Astrocyte (in vitro differentiated cells and primary cell): ENCODE data around the gene ZNF425. TPM values are rescaled to one million over a fixed set of nuclear protein-coding genes. Genes with fewer than 3 reads are reported as not detected.

Source experiments
- DNase-seq: peaks from one replicate; pipeline ENCODE4 v3.0.0-alpha.2; 2010; ENCODE audit warnings: low read depth
- FAIRE-seq: peaks from 2 replicates; lab custom pipeline; 2011; peaks lifted over from hg19 to GRCh38; lab: Jason Lieb, UNC
- H2AFZ ChIP-seq: 2 replicates; pipeline ENCODE4 v1.6.0; 2012; ENCODE audit warnings: low read depth, low read length, inconsistent platforms
- H3K27ac ChIP-seq: 2 replicates; pipeline ENCODE4 v1.5.1; 2011; ENCODE audit warnings: low read depth, low read length, inconsistent platforms
- H3K27me3 ChIP-seq: 2 replicates; pipeline ENCODE4 v1.6.0; 2011; ENCODE audit warnings: low read length, inconsistent platforms; ENCODE audit not compliant: insufficient read depth
- H3K36me3 ChIP-seq: 2 replicates; pipeline ENCODE4 v1.5.1; 2011; ENCODE audit warnings: low read length, inconsistent platforms; ENCODE audit not compliant: insufficient read depth
- H3K4me1 ChIP-seq: 2 replicates; pipeline ENCODE4 v1.5.1; 2011; ENCODE audit warnings: low read length, inconsistent platforms; ENCODE audit not compliant: insufficient read depth
- H3K4me2 ChIP-seq: 2 replicates; pipeline ENCODE4 v1.6.0; 2012; ENCODE audit warnings: low read length, inconsistent platforms
- H3K4me3 ChIP-seq: 2 replicates; pipeline ENCODE4 v1.5.1; 2011; ENCODE audit warnings: low read depth, mild to moderate bottlenecking, low read length, inconsistent platforms; ENCODE audit not compliant: insufficient read depth
- H3K79me2 ChIP-seq: 2 replicates; pipeline ENCODE4 v1.6.0; 2012; ENCODE audit warnings: mild to moderate bottlenecking, low read length, inconsistent platforms; ENCODE audit not compliant: insufficient read depth
- H3K9ac ChIP-seq: 2 replicates; pipeline ENCODE4 v1.6.0; 2012; ENCODE audit warnings: mild to moderate bottlenecking, low read length, inconsistent platforms
- H3K9me3 ChIP-seq: 2 replicates; pipeline ENCODE4 v1.5.1; 2012; ENCODE audit warnings: low read depth, mild to moderate bottlenecking, low read length, inconsistent platforms; ENCODE audit not compliant: insufficient read depth
- H4K20me1 ChIP-seq: 2 replicates; pipeline ENCODE4 v1.6.0; 2012; ENCODE audit warnings: low read length, inconsistent platforms; ENCODE audit not compliant: insufficient read depth
- H3K27ac Mint-ChIP-seq: one replicate; pipeline ENCODE4 v1.8.0; 2021; ENCODE audit warnings: mild to moderate bottlenecking, mixed read lengths; ENCODE audit not compliant: unreplicated experiment
- H3K27me3 Mint-ChIP-seq: one replicate; pipeline ENCODE4 v1.8.0; 2021; ENCODE audit warnings: low read depth, mixed read lengths; ENCODE audit not compliant: unreplicated experiment
- H3K36me3 Mint-ChIP-seq: one replicate; pipeline ENCODE4 v1.8.0; 2021; ENCODE audit warnings: low read depth, mixed read lengths; ENCODE audit not compliant: unreplicated experiment
- H3K4me1 Mint-ChIP-seq: one replicate; pipeline ENCODE4 v1.8.0; 2021; ENCODE audit warnings: low read depth, mixed read lengths; ENCODE audit not compliant: unreplicated experiment
- H3K4me3 Mint-ChIP-seq: one replicate; pipeline ENCODE4 v1.8.0; 2021; ENCODE audit warnings: mild to moderate bottlenecking, moderate library complexity, mixed read lengths; ENCODE audit not compliant: unreplicated experiment
- H3K9me3 Mint-ChIP-seq: one replicate; pipeline ENCODE4 v1.8.0; 2021; ENCODE audit warnings: mild to moderate bottlenecking, mixed read lengths; ENCODE audit not compliant: unreplicated experiment
- EZH2 ChIP-seq: IDR thresholded peaks from 2 replicates; pipeline ENCODE4 v1.6.1; 2012; ENCODE audit warnings: mild to moderate bottlenecking, low read length, inconsistent platforms; ENCODE audit not compliant: insufficient read depth
- total RNA-seq: library from RNA; stranded (reverse); gene quantifications from 2 replicates; pipeline ENCODE4 v1.2.1, GENCODE V29; 2021
- TF ChIP-seq, protein P1 (sequence below): IDR thresholded peaks from 2 replicates; pipeline ENCODE4 v1.5.1; 2011; ENCODE audit warnings: low read depth, mild to moderate bottlenecking, inconsistent platforms, low read length, moderate library complexity; ENCODE audit not compliant: insufficient read depth

Gene ZNF425
- total RNA-seq, 1 donor from 2014 or later, result 5.9 TPM

DNA sequence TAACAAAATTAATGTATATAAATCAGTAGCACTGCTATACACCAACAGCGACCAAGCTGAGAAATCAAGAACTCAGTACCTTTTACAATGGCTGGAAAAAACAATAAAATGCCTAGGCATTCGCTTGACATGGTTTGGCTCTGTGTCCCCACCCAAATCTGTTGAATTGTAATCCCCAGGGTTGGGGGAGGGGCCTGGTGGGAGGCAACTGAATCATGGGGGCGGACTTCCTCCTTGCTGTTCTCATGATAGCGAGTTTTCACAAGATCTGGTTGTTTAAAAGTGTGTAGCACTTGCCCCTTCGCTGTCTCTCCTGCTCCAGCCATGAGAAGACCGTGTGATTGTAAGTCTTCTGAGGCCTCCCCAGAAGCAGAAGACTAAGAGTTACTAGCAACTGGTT lies 44.2 kb downstream of the ZNF425 start:
- Mint-ChIP-seq H3K4me3 (no peak overlapping the region), H3K36me3 (peaks cover 17% of the 10 kb centered on the region), H3K27me3 (no peaks in the 10 kb centered on the region), H3K4me1 (peaks cover 2% of the 10 kb centered on the region), H3K9me3 (peaks cover 3% of the 10 kb centered on the region), H3K27ac (no peak overlapping the region)
- H3K27ac ChIP-seq, result no peak overlapping the region
- FAIRE-seq (no peak), DNase-seq (no peak)
- no peak overlapping the region for H3K4me2 ChIP-seq
- no peaks in the 10 kb centered on the region for H3K9me3 ChIP-seq
- no peaks in the 10 kb centered on the region for H3K36me3 ChIP-seq
- no peak for TF ChIP-seq EZH2
- TF ChIP-seq, protein P1, sequence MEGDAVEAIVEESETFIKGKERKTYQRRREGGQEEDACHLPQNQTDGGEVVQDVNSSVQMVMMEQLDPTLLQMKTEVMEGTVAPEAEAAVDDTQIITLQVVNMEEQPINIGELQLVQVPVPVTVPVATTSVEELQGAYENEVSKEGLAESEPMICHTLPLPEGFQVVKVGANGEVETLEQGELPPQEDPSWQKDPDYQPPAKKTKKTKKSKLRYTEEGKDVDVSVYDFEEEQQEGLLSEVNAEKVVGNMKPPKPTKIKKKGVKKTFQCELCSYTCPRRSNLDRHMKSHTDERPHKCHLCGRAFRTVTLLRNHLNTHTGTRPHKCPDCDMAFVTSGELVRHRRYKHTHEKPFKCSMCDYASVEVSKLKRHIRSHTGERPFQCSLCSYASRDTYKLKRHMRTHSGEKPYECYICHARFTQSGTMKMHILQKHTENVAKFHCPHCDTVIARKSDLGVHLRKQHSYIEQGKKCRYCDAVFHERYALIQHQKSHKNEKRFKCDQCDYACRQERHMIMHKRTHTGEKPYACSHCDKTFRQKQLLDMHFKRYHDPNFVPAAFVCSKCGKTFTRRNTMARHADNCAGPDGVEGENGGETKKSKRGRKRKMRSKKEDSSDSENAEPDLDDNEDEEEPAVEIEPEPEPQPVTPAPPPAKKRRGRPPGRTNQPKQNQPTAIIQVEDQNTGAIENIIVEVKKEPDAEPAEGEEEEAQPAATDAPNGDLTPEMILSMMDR, result no peak
- H3K27me3 ChIP-seq, result no peaks in the 10 kb centered on the region
- no peak overlapping the region for H3K4me3 ChIP-seq
- H4K20me1 ChIP-seq, result peaks cover 3% of the 10 kb centered on the region
- H2AFZ ChIP-seq, result no peak overlapping the region
- no peak overlapping the region for H3K9ac ChIP-seq
- peaks cover 21% of the 10 kb centered on the region for H3K79me2 ChIP-seq
- H3K4me1 ChIP-seq, result no peaks in the 10 kb centered on the region

DNA sequence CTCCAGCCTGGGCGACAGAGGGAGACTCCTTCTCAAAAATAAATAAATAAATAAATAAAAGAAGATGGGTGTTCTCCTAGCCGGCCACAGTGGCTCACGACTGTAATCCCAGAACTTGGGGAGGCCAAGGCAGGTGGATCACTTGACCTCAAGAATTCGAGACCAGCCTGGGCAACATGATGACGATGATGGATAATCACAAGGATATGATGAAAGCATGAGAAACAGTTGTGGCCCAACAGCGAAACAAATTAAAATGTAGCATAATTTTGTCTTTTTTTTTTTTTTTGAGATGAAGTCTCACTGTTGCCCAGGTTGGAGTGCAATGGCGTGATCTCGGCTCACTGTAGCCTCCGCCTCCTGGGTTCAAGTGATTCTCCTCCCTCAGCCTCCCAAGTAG lies 48.5 kb downstream of the ZNF425 start:
- H3K27me3 Mint-ChIP-seq, result no peaks in the 10 kb centered on the region
- H3K36me3 Mint-ChIP-seq, result peaks cover 17% of the 10 kb centered on the region
- FAIRE-seq (no peak), DNase-seq (no peak)
- H3K79me2 ChIP-seq, result peaks cover 8% of the 10 kb centered on the region
- H3K36me3 ChIP-seq, result peaks cover 6% of the 10 kb centered on the region
- no peak overlapping the region for H3K4me3 Mint-ChIP-seq
- peaks cover 2% of the 10 kb centered on the region for H3K4me1 Mint-ChIP-seq
- TF ChIP-seq, protein P1, result no peak
- no peak for TF ChIP-seq EZH2
- H3K9me3 ChIP-seq, result no peaks in the 10 kb centered on the region
- no peaks in the 10 kb centered on the region for H3K27me3 ChIP-seq
- H3K4me1 ChIP-seq, result no peaks in the 10 kb centered on the region
- H3K4me2 ChIP-seq, result no peak overlapping the region
- H3K27ac ChIP-seq, result no peak overlapping the region
- H3K9me3 Mint-ChIP-seq, result no peaks in the 10 kb centered on the region
- H3K4me3 ChIP-seq, result no peak overlapping the region
- no peak overlapping the region for H3K27ac Mint-ChIP-seq
- H3K9ac ChIP-seq, result no peak overlapping the region
- H2AFZ ChIP-seq, result no peak overlapping the region
- H4K20me1 ChIP-seq, result no peaks in the 10 kb centered on the region

DNA sequence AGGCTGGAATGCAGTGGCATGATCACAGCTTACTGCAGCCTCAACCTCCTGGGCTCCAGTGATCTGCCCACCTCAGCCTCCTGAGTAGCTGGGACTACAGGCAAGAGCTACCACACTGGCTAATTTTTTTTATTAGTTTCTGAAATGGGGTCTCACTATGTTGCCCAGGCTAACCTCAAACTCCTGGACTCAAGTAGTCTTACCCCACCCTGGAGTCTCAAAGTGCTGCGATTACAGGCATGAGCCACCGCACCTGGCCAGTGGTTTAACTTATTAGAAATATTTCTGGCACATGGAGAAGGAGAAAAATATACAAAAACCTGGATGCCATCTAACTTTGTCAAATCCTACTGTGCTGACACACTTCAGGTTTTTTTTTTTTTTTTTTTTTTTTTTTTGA lies 50.8 kb downstream of the ZNF425 start:
- Histone ChIP-seq H3K4me3 (no peak overlapping the region), H4K20me1 (no peaks in the 10 kb centered on the region), H3K4me2 (no peak overlapping the region), H3K9ac (no peak overlapping the region), H3K27me3 (no peaks in the 10 kb centered on the region), H3K4me1 (no peaks in the 10 kb centered on the region), H3K9me3 (no peaks in the 10 kb centered on the region), H2AFZ (no peak overlapping the region), H3K36me3 (peaks cover 11% of the 10 kb centered on the region), H3K27ac (no peak overlapping the region), H3K79me2 (peaks cover 5% of the 10 kb centered on the region)
- no peaks in the 10 kb centered on the region for H3K9me3 Mint-ChIP-seq
- no peak overlapping the region for H3K4me3 Mint-ChIP-seq
- no peaks in the 10 kb centered on the region for H3K27me3 Mint-ChIP-seq
- DNase-seq, result no peak
- no peaks in the 10 kb centered on the region for H3K4me1 Mint-ChIP-seq
- no peak overlapping the region for H3K27ac Mint-ChIP-seq
- peaks cover 13% of the 10 kb centered on the region for H3K36me3 Mint-ChIP-seq
- FAIRE-seq, result no peak
- TF ChIP-seq, protein P1, result no peak
- no peak for TF ChIP-seq EZH2
